ENCODE results near the gene E4F1.
"Not testable (repeated sequence)": the region's sequence is repeated elsewhere in the genome, so short reads cannot be mapped to it uniquely, and the experiment has no call there.

E4F1 gene

DNA sequence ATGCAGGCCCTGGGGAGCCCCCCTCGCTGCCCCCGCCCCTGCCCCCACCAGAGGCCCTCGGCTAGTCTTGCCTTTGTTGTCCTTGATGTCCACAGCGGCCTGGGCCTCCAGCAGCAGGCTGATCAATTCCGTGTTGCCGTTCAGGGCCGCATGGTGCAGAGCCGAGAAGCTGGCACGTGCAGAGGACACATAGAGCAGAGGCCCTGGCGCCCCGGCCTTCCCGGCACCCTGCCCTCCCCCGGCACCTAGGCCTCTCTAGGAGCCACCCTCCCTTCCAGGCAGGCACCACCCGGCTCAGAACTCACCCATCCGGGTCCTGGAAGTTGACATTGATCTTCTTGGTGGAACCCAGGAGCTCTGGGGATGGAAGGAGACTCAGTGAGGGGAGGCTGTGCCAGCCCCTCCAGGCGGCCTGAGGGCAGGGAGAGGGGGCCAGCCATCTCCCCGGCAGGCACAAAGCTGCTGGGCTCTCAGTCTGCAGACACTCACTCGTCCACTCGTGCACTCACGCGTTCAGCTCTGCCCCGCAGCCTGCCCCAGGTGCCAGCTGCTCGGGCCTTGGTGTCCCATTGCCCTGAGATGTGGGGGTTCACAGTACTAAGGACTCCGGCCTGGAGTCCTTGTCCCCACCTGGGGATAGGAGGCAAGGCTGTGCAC lies 33.3 kb upstream of the E4F1 start:
- DNase-seq (ENCODE audit: low read depth) = no peak

DNA sequence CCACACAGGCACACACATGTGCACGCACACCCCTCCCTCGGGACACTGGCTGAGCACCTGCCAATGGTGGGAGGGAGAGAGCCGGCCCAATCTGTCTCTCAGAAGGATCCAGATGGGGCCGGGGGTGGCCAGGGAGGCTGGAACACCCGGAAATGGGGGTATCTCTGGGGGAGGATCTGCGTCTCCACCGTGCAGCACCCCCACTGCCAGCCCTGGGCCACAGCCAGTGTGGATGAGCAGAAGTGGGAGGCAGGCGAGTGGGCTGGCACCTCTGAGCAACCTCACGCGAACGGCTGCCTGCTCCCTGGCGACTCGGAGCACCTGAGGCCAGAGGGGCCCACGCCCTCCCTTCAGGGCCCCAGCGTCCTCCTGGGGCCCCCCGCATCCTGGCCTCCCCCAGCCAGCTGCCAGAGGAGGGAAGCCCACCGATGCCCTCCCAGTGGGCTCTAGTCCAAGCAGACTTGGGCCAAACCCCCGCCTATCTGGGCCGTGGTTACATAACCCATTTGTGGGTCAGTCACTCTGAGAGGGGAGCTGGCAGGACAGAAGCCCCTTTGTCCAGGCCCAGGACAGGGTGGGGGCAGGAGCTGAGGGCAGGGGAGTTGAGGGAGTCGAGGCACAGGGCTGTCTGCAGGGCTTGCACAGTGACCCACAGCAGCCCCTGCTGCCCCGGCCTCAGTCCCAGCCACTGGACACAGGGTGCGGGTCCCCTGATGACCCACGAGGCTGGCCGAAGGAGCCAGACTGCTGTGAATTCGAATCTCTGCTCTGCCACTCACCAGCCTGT lies 32.5 kb upstream of the E4F1 start:
- no peak for DNase-seq (ENCODE audit: low read depth)

DNA sequence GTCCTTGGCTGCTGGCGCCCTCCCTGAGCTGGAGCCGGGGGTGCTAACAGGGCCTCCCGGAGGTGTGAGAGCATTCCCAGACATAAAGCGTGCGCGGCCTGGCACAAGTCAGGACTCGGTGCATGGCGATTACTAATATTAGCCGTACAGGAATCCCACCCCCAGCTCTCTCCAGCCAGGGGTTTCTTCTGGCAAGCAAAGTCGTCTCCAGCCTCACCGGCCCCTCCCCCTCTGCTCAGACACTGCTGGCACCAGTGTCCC lies 32.0 kb upstream of the E4F1 start:
- DNase-seq (ENCODE audit: low read depth) = no peak

DNA sequence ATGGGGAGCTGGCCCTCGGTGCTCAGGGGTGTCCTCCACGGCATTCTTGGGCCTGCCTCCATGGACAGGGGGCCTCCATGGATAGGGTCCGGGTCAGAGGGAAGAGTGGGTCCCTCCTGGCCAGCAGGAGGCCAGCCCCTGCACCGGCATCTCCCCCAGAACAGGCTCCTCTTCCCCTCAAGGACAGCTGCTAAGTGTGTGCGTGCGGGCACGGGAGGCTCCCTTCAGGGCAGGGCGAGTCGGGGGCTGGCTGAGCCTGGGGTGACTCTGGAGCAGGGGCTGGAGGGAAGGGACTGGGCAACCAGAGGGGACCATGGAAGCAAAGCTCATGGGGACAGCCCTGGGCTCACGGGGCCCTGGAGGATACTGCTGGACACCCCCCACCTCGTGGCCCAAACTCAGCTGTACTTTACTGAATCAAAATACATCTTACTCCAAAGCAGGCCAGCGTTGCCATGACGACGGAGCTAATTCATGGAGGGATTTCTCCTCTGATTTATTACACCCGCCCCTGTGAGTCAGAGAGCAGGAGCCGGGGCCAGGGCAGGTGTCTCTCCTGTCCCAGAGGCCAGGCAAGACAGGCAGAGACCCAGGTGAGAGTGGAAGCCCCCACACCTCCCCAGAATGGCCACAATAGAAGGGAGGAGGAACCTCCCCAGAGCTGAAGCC lies 29.1 kb upstream of the E4F1 start:
- DNase-seq (ENCODE audit: low read depth) = no peak

DNA sequence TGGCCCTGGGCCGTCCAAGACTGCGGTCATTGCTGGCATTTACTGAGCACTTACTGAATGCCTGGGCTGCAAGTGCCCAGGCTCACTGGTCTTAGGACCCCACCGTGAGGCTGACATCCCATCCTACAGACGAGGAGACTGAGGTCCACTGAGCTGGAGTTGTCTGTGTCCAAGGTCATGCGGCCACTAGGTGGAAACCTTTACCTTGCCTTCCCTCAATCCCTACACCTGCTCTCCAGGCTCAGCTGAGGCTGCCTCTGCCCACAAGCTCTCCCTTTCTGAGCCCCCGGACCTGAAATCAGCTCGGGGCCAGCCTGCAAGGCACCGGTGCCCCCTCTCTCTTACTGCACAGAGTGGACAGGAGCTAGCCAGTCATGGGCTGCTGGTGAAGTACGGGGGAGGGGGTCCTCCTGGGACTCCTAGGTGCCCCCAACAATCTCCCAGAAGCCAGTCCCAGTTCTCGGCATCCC lies 28.5 kb upstream of the E4F1 start:
- no peak for DNase-seq (ENCODE audit: low read depth)

DNA sequence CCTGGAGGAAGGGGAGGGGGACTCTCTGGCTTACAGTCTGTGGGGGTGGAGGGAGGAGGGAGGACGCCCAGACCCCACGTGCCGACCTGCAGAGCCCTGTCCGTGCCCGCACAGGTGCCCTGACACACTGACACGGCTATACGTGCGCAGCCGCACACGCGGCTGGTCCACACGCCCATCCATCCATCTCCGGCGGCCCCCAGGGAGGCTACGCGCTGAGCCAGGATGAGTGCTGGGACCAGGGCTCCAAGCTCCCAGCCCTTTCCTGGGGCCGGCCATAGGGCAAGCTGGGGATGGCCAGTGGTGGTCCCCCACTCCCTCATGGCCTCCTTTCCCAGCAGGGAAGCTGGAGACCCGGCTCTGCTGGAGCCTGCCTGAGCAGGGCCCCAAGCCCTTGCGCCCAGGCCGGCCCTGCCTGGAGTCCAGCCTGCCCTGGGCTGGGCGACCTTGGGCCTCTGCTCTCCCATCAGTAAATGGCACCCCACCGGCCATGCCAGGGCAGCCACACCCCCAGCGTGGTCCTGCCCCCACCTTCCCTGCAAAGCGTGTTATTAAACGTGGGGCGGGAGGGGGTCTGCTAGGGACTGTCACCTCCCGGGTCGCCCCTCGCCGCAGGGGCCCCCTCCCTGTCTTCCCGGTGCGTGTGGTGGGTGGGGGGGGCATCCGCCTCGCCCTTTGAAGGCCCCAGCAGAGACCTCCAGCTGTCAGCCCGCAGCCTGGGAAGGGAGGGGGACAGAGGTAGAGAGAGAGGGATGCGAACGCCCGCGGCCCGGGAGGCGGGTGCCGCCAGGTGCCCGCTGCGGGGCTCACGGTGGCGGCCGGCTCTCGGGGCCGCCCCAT lies 27.8 kb upstream of the E4F1 start:
- DNase-seq (ENCODE audit: low read depth) = no peak

DNA sequence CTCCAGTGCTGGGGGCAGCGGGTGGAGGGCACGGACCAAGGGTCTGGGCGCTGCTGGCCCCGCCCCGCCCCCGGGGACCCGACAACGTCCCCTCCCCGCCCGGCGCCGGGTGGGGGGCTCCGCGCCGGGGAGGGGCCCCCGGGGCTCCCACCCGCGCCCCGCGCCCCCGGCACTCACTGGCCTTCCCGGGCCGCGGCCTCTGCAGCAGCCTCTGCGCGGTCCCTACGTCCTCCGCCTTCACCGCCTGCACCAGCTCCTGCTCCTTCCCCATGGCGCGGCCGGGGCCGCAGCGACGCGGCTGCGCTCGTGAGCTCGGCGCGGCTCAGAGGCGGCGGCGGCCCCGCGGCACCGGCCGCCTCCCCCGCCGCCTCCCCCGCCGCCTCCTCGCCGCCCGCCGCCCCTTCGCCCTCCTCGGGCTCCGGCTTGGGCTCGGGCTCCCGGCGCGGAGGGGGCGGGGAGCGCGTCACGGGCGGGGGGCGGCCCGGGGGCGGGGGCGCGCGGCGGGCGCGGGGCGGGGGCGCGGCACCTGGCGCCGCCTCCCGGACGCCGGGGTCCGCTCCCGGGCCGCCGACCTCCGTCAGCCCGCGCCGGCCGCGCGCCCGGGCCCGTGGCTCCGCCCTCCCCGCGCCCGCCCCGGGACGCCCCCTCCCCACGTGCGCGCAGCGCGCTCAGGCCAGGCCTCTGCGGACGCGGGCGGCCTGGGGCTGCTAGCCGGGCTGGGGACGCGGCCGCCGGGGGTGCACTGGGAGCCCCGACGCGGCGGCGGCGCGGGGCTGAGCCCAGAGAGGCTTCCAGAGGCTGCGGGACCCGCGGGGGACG lies 27.0 kb upstream of the E4F1 start, which contains the start of gene CASKIN1:
CASKIN1 (minus strand) TSS at position 444 of the 819 bp plus-strand sequence; CDS start at position 271, 173 bp downstream.
- no peak for DNase-seq (ENCODE audit: low read depth)

DNA sequence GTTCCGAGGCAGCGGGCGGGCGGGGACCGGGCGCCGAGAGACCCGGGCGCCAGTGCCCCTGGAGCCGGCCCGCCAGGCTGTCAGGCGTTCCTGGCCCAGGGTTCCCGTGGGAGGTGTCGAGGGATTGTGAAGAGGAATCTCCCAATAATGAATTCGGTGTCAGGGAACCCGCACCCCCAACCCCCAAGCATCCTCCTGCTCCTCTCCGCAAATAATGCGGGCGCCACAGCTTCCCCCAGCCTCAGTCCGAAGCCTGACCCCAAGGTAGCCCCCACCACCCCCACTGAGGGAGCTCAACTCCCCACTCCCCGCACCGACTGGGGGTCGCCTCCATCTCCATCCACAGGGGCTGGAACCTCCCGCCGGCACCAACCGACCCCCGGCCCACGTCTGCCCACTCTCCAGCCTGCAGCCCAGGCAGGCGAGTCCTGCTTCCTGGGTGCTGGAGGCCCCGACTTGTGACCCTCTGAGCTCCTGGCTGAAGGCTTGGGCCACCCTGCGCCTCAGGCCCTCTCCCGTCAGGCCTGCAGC lies 26.3 kb upstream of the E4F1 start:
- no peak for DNase-seq (ENCODE audit: low read depth)

DNA sequence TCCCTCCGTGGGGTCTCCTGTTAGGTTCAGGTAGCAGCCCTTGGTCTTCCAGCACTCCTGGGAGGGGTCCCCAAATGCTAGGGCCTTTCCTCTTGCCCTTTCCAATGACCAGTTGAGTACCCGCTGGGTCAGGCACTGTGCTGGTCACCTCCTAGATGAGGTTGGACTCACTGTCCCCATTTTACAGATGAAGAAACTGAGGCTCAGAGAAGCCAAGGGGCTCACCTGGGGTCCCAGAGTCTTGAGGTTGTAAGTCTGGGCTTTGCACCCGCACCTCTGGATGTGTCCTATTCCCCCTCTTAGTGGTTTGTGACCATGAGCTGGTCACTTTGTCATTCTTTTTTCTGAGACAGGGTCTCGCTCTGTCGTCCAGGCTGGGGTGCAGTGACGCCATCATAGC lies 25.6 kb upstream of the E4F1 start:
- DNase-seq (ENCODE audit: low read depth) = no peak

DNA sequence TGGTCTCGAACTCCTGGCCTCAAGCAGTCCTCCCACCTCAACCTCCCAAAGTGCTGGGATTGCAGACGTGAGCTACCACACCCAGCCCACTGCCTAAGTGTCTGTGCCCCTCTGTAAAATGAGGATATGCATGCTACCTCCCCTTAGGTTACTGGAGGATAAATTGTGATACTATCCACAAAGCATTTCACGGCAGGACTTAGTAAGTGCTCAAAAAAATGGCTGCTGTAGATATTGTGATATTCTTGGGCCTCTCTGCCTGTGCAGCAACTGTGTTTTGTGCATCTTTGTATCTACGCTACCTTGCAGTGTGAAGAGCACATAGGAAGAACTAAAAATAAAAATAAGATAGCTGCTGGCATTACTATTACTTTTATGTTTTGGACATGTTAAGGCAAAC lies 25.1 kb upstream of the E4F1 start:
- no peak for DNase-seq (ENCODE audit: low read depth)

DNA sequence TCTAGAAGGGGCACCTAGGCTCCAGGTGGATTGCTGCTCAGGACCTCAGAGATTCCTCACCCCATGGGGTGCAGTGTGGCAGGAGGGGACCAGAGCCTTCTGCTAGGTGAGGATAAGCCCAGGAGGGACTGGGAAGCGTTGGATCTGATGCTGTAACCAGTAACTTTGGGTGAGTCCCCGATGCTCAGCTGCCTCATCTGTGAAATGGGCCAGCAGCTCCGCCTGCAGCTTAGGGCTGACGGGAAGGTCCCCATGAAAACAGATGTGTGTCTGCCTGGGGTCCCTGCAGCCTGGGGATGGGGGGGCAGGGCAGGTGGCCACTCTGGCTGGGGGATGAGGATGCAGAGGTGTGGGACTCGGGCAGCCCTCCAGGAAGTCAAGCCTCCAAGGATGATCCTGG lies 24.3 kb upstream of the E4F1 start:
- DNase-seq (ENCODE audit: low read depth) = no peak

DNA sequence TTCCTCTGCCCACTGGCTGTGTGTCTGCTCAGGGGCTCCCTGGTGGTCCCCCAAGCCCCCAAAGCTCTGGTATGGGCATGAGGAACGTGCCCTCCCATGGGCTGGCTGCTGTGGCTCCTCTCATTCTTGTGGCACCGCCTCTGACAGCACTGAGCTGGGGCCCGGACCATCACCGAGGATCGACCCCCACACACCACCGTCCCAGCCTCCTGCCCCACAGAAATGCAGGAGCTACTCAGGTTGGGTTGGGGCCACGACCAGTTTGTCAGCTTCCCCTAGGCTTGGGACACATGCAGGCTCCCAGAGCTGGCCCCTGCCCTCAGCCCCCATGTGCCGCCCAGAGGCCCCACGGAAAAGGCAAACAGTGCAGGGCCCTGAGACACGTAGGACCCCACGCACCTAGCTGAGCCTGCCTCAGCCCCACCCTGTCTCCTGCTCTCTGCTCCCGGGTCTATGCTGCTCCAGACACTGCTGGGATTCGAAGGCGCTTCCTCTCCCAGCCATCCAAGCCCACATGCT lies 23.7 kb upstream of the E4F1 start:
- DNase-seq (ENCODE audit: low read depth) = no peak

DNA sequence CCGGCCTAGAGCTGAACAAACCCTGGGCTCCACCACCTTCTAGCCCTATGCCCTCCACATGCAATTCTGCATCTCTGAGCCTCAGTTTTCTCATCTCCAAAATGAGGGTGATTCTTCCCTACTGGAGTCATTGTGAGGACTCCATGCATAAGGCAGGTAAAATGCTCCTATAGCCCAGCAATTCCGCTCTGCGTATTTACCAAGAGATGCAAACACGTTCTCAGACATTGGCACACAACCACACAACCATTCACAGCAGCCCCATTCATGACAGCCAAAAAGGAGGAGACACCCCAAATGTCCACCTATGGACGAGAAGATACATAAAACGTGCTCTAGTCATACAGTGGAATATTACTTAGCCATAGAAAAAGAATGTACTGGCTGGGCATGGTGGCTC lies 23.1 kb upstream of the E4F1 start:
- DNase-seq (ENCODE audit: low read depth) = no peak

DNA sequence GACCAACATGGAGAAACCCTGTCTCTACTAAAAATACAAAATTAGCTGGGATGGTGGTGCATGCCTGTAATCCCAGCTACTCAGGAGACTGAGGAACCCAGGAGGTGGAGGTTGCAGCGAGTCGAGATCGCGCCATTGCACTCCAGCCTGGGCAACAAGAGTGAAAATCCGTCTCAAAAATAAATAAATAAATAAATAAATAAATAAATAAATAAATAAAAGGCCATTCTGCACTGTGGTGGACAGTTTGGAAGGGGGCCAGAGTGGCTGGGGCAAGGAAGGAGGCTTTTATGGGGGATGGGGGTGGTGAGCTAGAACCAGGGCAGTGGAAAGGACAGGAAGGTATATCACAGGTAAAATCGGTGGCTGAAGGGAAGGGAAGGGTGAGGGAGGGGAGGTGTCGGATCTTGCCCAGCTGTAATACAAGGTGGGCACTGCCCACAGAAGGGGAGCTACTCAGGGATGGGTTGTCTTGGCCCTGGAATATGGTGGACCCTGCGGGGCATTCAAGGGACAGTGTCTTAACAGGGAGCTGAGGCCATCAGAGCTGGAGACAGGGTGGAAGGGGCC lies 20.2 kb upstream of the E4F1 start:
- not testable (repeated sequence) for DNase-seq (ENCODE audit: low read depth)

DNA sequence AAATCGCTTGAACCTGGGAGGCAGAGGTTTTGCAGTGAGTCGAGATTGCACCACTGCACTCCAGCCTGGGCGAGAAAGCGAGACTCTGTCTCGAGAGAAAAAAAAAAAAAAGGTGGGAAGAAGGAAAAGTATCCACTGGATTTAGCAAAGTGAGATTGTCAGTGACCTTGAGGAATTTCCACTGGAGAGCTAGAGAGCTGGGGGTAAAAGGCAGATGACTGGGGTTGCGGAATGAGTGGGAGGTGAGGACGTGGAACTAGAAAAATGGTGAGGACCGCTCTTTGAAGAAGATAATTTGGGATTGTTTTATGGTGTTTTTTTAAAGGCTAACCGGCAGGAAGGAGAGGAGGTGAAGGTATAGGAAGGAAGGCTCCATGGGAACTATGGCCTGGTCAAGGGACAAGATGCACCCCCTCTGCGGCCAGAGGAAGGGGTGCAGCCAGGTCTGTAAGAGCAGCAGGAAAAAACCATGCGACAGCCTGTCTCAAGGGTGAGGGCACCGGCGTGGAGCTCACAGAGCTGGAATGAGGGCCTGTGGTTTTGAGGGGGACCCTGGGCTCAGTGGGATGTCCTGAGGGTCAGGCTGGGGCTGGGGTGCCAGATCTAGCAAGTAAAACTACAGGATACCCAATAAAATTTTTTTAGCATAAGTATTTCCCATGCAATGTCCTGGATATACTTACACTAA lies 18.8 kb upstream of the E4F1 start:
- no peak for DNase-seq (ENCODE audit: low read depth)

DNA sequence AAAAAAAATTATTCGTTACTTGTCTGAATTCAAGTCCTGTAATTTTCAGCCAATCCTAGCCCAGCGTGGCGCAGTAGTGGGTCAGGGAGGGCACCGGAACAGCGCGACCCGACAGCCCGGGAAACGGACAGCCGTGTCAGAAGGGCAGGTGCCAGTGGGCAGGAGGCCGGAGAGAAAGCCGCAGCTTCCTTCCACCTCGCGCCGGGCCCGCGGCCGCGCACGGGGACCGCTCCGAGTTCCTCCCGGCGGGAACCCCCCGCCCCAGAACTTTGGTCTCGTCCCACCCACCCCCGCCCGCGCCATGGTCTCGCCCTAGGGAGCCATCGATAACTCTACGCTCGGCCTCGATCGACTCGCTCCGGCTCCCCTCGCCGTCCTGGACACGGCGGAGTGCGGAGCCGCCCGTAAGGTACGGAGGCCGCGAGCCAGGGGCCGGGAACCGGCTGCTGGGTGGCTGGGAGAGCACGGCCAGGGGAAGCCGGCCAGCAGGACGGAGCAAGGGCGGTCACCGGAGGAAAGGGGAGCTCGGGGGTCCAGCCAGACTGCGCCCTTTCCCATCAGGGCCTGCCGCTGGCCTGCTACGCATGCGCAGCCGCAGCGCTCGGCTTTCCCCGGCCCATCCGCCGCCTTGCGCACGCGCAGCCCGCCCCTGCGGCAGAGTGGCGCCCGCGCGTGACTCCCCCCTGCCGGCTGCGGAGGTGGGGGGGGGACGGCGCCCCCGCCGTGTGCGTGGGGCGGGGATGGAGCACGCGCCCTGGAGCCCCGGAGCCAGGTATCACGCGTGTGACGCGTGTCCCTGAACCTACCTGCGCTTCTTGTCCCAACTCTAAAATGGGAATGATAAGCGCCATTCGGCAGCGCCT lies 18.1 kb upstream of the E4F1 start, which contains the start of gene MLST8:
MLST8 (plus strand) TSS at position 351 of the 863 bp plus-strand sequence. CDS start 632 bp downstream, outside the sequence.
- DNase-seq (ENCODE audit: low read depth) = peak; percentile 82

DNA sequence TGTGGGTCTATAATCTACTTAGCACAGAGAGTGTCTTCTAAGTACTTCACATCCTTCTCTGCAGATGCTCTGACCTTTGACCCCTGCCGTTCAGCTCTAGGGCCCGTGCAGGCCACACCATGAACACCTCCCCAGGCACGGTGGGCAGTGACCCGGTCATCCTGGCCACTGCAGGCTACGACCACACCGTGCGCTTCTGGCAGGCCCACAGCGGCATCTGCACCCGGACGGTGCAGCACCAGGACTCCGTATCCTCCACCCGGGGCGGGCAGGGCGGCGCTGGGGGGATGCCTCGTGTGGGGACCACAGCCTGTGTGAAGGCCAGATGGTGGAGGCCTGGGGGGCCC lies 17.5 kb upstream of the E4F1 start:
- no peak for DNase-seq (ENCODE audit: low read depth)

DNA sequence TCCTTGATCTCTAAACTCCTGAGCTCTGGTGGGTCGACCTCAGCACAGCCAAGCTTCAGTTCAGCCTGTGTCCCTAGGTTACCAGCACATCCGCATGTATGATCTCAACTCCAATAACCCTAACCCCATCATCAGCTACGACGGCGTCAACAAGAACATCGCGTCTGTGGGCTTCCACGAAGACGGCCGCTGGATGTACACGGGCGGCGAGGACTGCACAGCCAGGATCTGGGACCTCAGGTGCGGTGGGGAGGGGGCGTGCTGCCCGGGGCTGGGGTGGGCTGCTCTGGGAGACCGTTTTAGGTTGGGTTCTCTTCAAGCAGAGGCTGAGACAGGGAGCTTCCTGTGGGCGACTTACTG lies 17.0 kb upstream of the E4F1 start:
- DNase-seq (ENCODE audit: low read depth) = no peak

DNA sequence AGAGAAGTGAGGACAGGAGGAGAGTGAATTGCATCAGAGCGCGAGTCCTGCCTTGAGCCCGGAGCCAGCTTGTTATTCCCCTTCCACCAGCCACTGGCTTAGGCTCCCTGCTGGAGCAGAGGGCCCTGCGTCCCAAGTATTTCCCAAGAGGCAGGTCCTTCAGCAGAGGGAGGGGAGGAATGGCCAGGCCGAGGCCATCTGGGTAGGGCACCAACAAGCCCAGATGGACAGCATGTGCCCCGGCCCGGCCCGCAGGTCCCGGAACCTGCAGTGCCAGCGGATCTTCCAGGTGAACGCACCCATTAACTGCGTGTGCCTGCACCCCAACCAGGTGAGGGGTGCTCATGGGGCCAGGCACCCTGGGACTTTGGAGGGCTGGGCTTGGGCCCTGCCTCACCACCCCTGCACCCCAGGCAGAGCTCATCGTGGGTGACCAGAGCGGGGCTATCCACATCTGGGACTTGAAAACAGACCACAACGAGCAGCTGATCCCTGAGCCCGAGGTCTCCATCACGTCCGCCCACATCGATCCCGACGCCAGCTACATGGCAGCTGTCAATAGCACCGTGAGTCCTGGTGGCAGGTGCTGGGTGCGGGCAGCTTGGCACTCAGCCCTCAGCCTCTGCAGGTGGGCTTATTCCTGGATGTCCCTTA lies 16.5 kb upstream of the E4F1 start:
- no peak for DNase-seq (ENCODE audit: low read depth)

All from fibroblast of gingiva (primary cell).